HepG2 (cell line): ENCODE data around the gene CEP97. TPM values are rescaled to one million over a fixed set of nuclear protein-coding genes. Genes with fewer than 3 reads are reported as not detected.

Experiments used
- ATAC-seq: fragments of 200-7000 bp; cut with Tn5 transposase; 3 replicates; pipeline ENCODE4 v1.9.1; 2020; ENCODE audit warnings: mild to moderate bottlenecking, moderate library complexity
- BruUV-seq: library from RNA; stranded (reverse); fragments of 400-500 nt; replicated peaks from 2 replicates; lab custom pipeline; 2021; lab: Mats Ljungman, UMichigan
- CTCF ChIA-PET: fragments of 300-600 bp; formaldehyde crosslinking; extraction: SDS; loops from one replicate; lab custom pipeline; 2021; ENCODE audit warnings: low total read pairs, inconsistent platforms, low intra/inter-chr PET ratio; lab: Yijun Ruan, JAX
- POLR2A ChIA-PET: fragments of 350-600 bp; sonication (Branson Sonifier 250); formaldehyde crosslinking; loops from one replicate; lab custom pipeline; 2020; ENCODE audit warnings: antibody characterized with exemption, inconsistent platforms; lab: Yijun Ruan, JAX
- DNase-seq: peaks from one replicate; pipeline ENCODE4 v3.0.0-alpha.2; 2015; ENCODE audit warnings: low spot score
- FAIRE-seq: peaks from 3 replicates; lab custom pipeline; 2011; peaks lifted over from hg19 to GRCh38; lab: Jason Lieb, UNC
- H2AFZ ChIP-seq: one replicate; pipeline ENCODE4 v1.6.1; 2011; ENCODE audit warnings: low read length, inconsistent platforms
- H3K27ac ChIP-seq: fragments of 300-600 bp; 3 replicates; pipeline ENCODE4 v1.8.0; 2011; ENCODE audit warnings: mixed run types, mild to moderate bottlenecking, mixed read lengths, low read length, inconsistent platforms; ENCODE audit not compliant: insufficient read depth; ENCODE audit errors: extremely low read length
- H3K27me3 ChIP-seq, 2 experiments: fragments of 200-600 bp in 1 of 2; 2 replicates in 1 of 2; 3 replicates in 1 of 2; pipeline versions ENCODE4 v1.6.0 to v1.8.0; 2011; ENCODE audit warnings: low read length in 2 of 2, mild to moderate bottlenecking in 2 of 2, moderate library complexity in 2 of 2, inconsistent platforms in 1 of 2; ENCODE audit not compliant: insufficient read depth in 2 of 2, control insufficient read depth in 1 of 2
- H3K36me3 ChIP-seq, 2 experiments: fragments of 200-600 bp in 1 of 2; replicated peaks in 1 of 2; 2 replicates in 1 of 2; 3 replicates in 1 of 2; pipeline versions ENCODE4 v1.5.1 to v1.8.0; 2011; ENCODE audit warnings: low read length in 2 of 2, inconsistent platforms in 1 of 2; ENCODE audit not compliant: insufficient read depth in 2 of 2, control insufficient read depth in 1 of 2
- H3K4me1 ChIP-seq: 2 replicates; pipeline ENCODE4 v1.5.1; 2012; ENCODE audit warnings: low read length, inconsistent platforms; ENCODE audit not compliant: insufficient read depth
- H3K4me2 ChIP-seq: 2 replicates; pipeline ENCODE4 v1.6.0; 2011; ENCODE audit warnings: low read depth, low read length, inconsistent platforms
- H3K4me3 ChIP-seq, 3 experiments: fragments of 200-600 bp in 1 of 3; sonication (generic), shearing (Covaris generic) in 1 of 3; replicated peaks in 1 of 3; 2 replicates each; pipeline ENCODE4 v1.5.1; 2011 to 2016; ENCODE audit warnings: low read length in 3 of 3, inconsistent platforms in 2 of 3, low read depth in 2 of 3, mild to moderate bottlenecking in 2 of 3, control low read depth in 1 of 3, mixed read lengths in 1 of 3; ENCODE audit not compliant: insufficient read depth in 1 of 3
- H3K79me2 ChIP-seq: one replicate; pipeline ENCODE4 v1.6.1; 2011; ENCODE audit warnings: low read length, inconsistent platforms; ENCODE audit not compliant: insufficient read depth
- H3K9ac ChIP-seq: 2 replicates; pipeline ENCODE4 v1.6.0; 2011; ENCODE audit warnings: mild to moderate bottlenecking, low read depth, low read length, inconsistent platforms; ENCODE audit not compliant: insufficient read depth
- H3K9me3 ChIP-seq: 2 replicates; pipeline ENCODE4 v1.5.1; 2012; ENCODE audit warnings: mild to moderate bottlenecking, low read length
- H4K20me1 ChIP-seq: 2 replicates; pipeline ENCODE4 v1.6.0; 2011; ENCODE audit warnings: inconsistent platforms, mild to moderate bottlenecking, low read length, moderate library complexity; ENCODE audit not compliant: insufficient read depth
- ARID5B ChIP-seq: IDR thresholded peaks from 2 replicates; pipeline ENCODE4 v1.4.0; 2020; ENCODE audit warnings: mild to moderate bottlenecking, missing genetic modification reagents
- ARNTL ChIP-seq: sonication (generic); formaldehyde crosslinking; IDR thresholded peaks from 2 replicates; pipeline ENCODE4 v1.4.0; 2020; ENCODE audit warnings: mild to moderate bottlenecking, missing genetic modification reagents
- BHLHE40 ChIP-seq: IDR thresholded peaks from 2 replicates; pipeline ENCODE4 v1.6.1; 2011; ENCODE audit warnings: low read length, improper control_type of control experiment
- CEBPG ChIP-seq: IDR thresholded peaks from 2 replicates; pipeline ENCODE4 v1.6.1; 2016
- FOXA1 ChIP-seq, 2 experiments: fragments of 450-650 bp in 1 of 2; sonication (generic) in 1 of 2; formaldehyde crosslinking in 1 of 2; IDR thresholded peaks; 2 replicates each; pipeline versions ENCODE4 v1.4.0 to v1.6.1; 2016 to 2020; ENCODE audit warnings: missing genetic modification reagents in 1 of 2
- HES4 ChIP-seq: sonication (generic); formaldehyde crosslinking; IDR thresholded peaks from 2 replicates; pipeline ENCODE4 v1.9.0; 2021; ENCODE audit warnings: mild to moderate bottlenecking, missing genetic modification reagents, borderline replicate concordance
- KLF6 ChIP-seq: IDR thresholded peaks from 2 replicates; pipeline ENCODE4 v1.8.0; 2016; ENCODE audit warnings: missing biosample characterization, missing genetic modification reagents
- NFRKB ChIP-seq: fragments of 450-650 bp; IDR thresholded peaks from 2 replicates; pipeline ENCODE4 v1.6.1; 2017
- ZNF431 ChIP-seq: sonication (generic); formaldehyde crosslinking; IDR thresholded peaks from 2 replicates; pipeline ENCODE4 v1.9.0; 2022; ENCODE audit warnings: missing genetic modification reagents, low read depth, mild to moderate bottlenecking, borderline replicate concordance
- ZNF441 ChIP-seq: sonication (generic); formaldehyde crosslinking; IDR thresholded peaks from 2 replicates; pipeline ENCODE4 v1.7.0; 2021; ENCODE audit warnings: missing genetic modification reagents, borderline replicate concordance
- ZNF577 ChIP-seq: sonication (generic); formaldehyde crosslinking; IDR thresholded peaks from 2 replicates; pipeline ENCODE4 v1.4.0; 2020; ENCODE audit warnings: mild to moderate bottlenecking, low read depth, missing genetic modification reagents, borderline replicate concordance
- ZNF605 ChIP-seq: sonication (generic); formaldehyde crosslinking; IDR thresholded peaks from 2 replicates; pipeline ENCODE4 v1.8.0; 2022; ENCODE audit warnings: mild to moderate bottlenecking, missing genetic modification reagents
- WGBS: methylation state at CpG from one replicate; pipeline ENCODE4 v1.1.6; 2017; ENCODE audit warnings: low lambda C conversion rate; 5-methylcytosine and 5-hydroxymethylcytosine counted together
- in situ Hi-C: cut with HindIII; loops from 2 replicates; pipeline ENCODE4 v1.10.0; 2017; ENCODE audit warnings: low pct_unique_long_range_greater_than_20kb; ENCODE audit not compliant: extremely low pct_ligation_motif_present
- intact Hi-C: fragments of 100-400 bp; cut with micrococcal nuclease; formaldehyde crosslinking; loops from one replicate; pipeline ENCODE4 v1.10.0; 2022; ENCODE audit not compliant: unreplicated experiment
- polyA plus RNA-seq, 8 experiments: library from polyadenylated mRNA; depleted of rRNA in 3 of 8; stranded (reverse) in 7 of 8; unstranded in 1 of 8; fragments of >200 nt; fragmentation: Illumina TruSeq in 4 of 8; extraction: Trizol in 4 of 8; gene quantifications; 2 replicates each; pipeline versions ENCODE4 v1.2.1 to v1.2.3, GENCODE V29; 2011 to 2016; ENCODE audit warnings: low read depth in 4 of 8, missing spikeins in 1 of 8, mixed read lengths in 1 of 8; ENCODE audit not compliant: insufficient read depth in 1 of 8
- total RNA-seq, 5 experiments: library from RNA; depleted of rRNA; stranded (reverse); fragments of >200 nt; fragmentation: Illumina TruSeq; extraction: Trizol; gene quantifications; 2 replicates each; pipeline ENCODE4 v1.2.3, GENCODE V29; 2016; ENCODE audit warnings: low read depth in 1 of 5
- TF ChIP-seq, protein P1 (sequence below): sonication (generic); formaldehyde crosslinking; IDR thresholded peaks from 2 replicates; pipeline ENCODE4 v1.4.0; 2020; ENCODE audit warnings: missing genetic modification reagents, borderline replicate concordance

CEP97 gene
- total and polyA plus RNA-seq, 2 of the 13 experiments (the other 11 are each of a cell fraction or from before 2014, with no cell fraction given) = 0.99 to 6.5 TPM

- Histone ChIP-seq H3K9me3 (no peaks in the 10 kb centered on the region), H3K9ac (no peak overlapping the region), H3K4me2 (no peak overlapping the region), H4K20me1 (no peaks in the 10 kb centered on the region), H3K4me1 (no peaks in the 10 kb centered on the region), H3K27me3 (no peaks in the 10 kb centered on the region), H3K79me2 (no peaks in the 10 kb centered on the region), H3K27ac (no peak overlapping the region), H3K4me3 (no peak overlapping the region), H2AFZ (no peak overlapping the region), H3K36me3 (no peaks in the 10 kb centered on the region)
- TF ChIP-seq FOXA1 (IDR thresholded peaks at IDR 0.05) = no peak
- no peak for TF ChIP-seq FOXA1 (CRISPR knock-in tag; IDR thresholded peaks at IDR 0.05)
- no peak for TF ChIP-seq HES4 (CRISPR knock-in tag)
- TF ChIP-seq BHLHE40 = no peak
- no peak for TF ChIP-seq ARID5B (CRISPR knock-in tag)
- TF ChIP-seq ARNTL = no peak
- no peak for TF ChIP-seq ZNF577 (CRISPR knock-in tag)
- no peak for TF ChIP-seq CEBPG
- no peak for TF ChIP-seq NFRKB
- no peak for TF ChIP-seq KLF6 (CRISPR knock-in tag)
- TF ChIP-seq ZNF431 (CRISPR knock-in tag) = no peak
- TF ChIP-seq ZNF605 (CRISPR knock-in tag) = no peak
- TF ChIP-seq, protein P1, sequence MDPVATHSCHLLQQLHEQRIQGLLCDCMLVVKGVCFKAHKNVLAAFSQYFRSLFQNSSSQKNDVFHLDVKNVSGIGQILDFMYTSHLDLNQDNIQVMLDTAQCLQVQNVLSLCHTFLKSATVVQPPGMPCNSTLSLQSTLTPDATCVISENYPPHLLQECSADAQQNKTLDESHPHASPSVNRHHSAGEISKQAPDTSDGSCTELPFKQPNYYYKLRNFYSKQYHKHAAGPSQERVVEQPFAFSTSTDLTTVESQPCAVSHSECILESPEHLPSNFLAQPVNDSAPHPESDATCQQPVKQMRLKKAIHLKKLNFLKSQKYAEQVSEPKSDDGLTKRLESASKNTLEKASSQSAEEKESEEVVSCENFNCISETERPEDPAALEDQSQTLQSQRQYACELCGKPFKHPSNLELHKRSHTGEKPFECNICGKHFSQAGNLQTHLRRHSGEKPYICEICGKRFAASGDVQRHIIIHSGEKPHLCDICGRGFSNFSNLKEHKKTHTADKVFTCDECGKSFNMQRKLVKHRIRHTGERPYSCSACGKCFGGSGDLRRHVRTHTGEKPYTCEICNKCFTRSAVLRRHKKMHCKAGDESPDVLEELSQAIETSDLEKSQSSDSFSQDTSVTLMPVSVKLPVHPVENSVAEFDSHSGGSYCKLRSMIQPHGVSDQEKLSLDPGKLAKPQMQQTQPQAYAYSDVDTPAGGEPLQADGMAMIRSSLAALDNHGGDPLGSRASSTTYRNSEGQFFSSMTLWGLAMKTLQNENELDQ = no peak
- no peak for TF ChIP-seq ZNF441
- in situ Hi-C loops = no loop called here
- no peak for FAIRE-seq
- intact Hi-C loops = no loop called here
- ChIA-PET CTCF (no interaction called here), POLR2A (no interaction called here)
- 78% methylated on average over 7 of the region's 7 CpGs for WGBS
- ATAC-seq = no peak
- BruUV-seq = no TSS peak
- DNase-seq = no peak
Observed at GRCh38 chr3:101701696-101702634, 22.4 kb upstream of the CEP97 start.
